GM12878 (cell line): Measurements from ENCODE around the gene PGBD5. TPM values are rescaled to one million over a fixed set of nuclear protein-coding genes. Genes with fewer than 3 reads are reported as not detected.

Source experiments
- ATAC-seq: fragments of 200-7000 bp; cut with Tn5 transposase; 3 replicates; pipeline ENCODE4 v1.9.1; 2020; ENCODE audit warnings: mild to moderate bottlenecking, moderate library complexity
- BruUV-seq: library from RNA; stranded (reverse); fragments of 400-500 nt; replicated peaks from 2 replicates; lab custom pipeline; 2021; lab: Mats Ljungman, UMichigan
- CTCF ChIA-PET: fragments of 300-600 bp; sonication (Branson Sonifier 250); formaldehyde crosslinking; extraction: SDS; loops from one replicate; lab custom pipeline; 2021; ENCODE audit warnings: inconsistent platforms; lab: Yijun Ruan, JAX
- POLR2A ChIA-PET: fragments of 350-600 bp; formaldehyde crosslinking; extraction: SDS; loops from one replicate; lab custom pipeline; 2021; ENCODE audit warnings: inconsistent platforms; lab: Charles Lee
- RAD21 ChIA-PET: fragments of 300-600 bp; sonication (Branson Sonifier 250); formaldehyde crosslinking; loops from one replicate; lab custom pipeline; 2023; ENCODE audit warnings: antibody characterized with exemption; ENCODE audit not compliant: unreplicated experiment; lab: Charles Lee
- SMC1A ChIA-PET: fragments of 300-600 bp; sonication (Branson Sonifier 250); formaldehyde crosslinking; loops from one replicate; lab custom pipeline; 2023; ENCODE audit not compliant: unreplicated experiment, uncharacterized antibody; lab: Charles Lee
- DNase-seq: peaks from one replicate; pipeline ENCODE4 v3.0.0-alpha.2; 2011; ENCODE audit warnings: low read depth, low spot score
- FAIRE-seq: peaks from 3 replicates; lab custom pipeline; 2011; peaks lifted over from hg19 to GRCh38; lab: Jason Lieb, UNC
- H2AFZ ChIP-seq: 2 replicates; pipeline ENCODE4 v1.6.0; 2011; ENCODE audit warnings: low read depth, low read length, control low read depth; ENCODE audit not compliant: control insufficient read depth
- H3K27ac ChIP-seq: 2 replicates; pipeline ENCODE4 v1.5.1; 2011; ENCODE audit warnings: control low read depth; ENCODE audit not compliant: control insufficient read depth, insufficient read depth
- H3K27me3 ChIP-seq, 2 experiments: replicated peaks in 1 of 2; 2 replicates each; pipeline versions ENCODE4 v1.6.0 to v1.6.1; 2011; ENCODE audit warnings: low read length in 1 of 2; ENCODE audit not compliant: control insufficient read depth in 2 of 2, insufficient read depth in 2 of 2
- H3K36me3 ChIP-seq, 2 experiments: 2 replicates each; pipeline ENCODE4 v1.5.1; 2011; ENCODE audit warnings: low read length in 1 of 2; ENCODE audit not compliant: control insufficient read depth in 2 of 2, insufficient read depth in 2 of 2
- H3K4me1 ChIP-seq: 2 replicates; pipeline ENCODE4 v1.6.1; 2011; ENCODE audit warnings: mild to moderate bottlenecking, low read length, moderate library complexity, mixed read lengths; ENCODE audit not compliant: control insufficient read depth, insufficient read depth
- H3K4me2 ChIP-seq: 2 replicates; pipeline ENCODE4 v1.6.0; 2011; ENCODE audit warnings: control low read depth; ENCODE audit not compliant: control insufficient read depth, insufficient read depth
- H3K4me3 ChIP-seq: fragments of 200-600 bp; sonication (generic); 2 replicates; pipeline ENCODE4 v1.5.1; 2016
- H3K79me2 ChIP-seq: 2 replicates; pipeline ENCODE4 v1.6.0; 2011; ENCODE audit warnings: low read length; ENCODE audit not compliant: control insufficient read depth, insufficient read depth
- H3K9ac ChIP-seq: 2 replicates; pipeline ENCODE4 v1.8.0; 2011; ENCODE audit warnings: low read length, control low read depth, mixed read lengths; ENCODE audit not compliant: control insufficient read depth, insufficient read depth
- H3K9me3 ChIP-seq: replicated peaks from 3 replicates; pipeline ENCODE4 v1.5.1; 2011; ENCODE audit warnings: mild to moderate bottlenecking, low read length; ENCODE audit not compliant: control insufficient read depth, insufficient read depth
- H4K20me1 ChIP-seq: 2 replicates; pipeline ENCODE4 v1.6.0; 2011; ENCODE audit not compliant: control insufficient read depth, insufficient read depth
- BACH1 ChIP-seq: fragments of 450-650 bp; IDR thresholded peaks from 2 replicates; pipeline ENCODE4 v1.6.1; 2017; ENCODE audit warnings: mild to moderate bottlenecking, borderline replicate concordance
- FOXK2 ChIP-seq: fragments of 450-650 bp; IDR thresholded peaks from 2 replicates; pipeline ENCODE4 v1.6.1; 2017; ENCODE audit warnings: mild to moderate bottlenecking, moderate library complexity
- HCFC1 ChIP-seq: fragments of 150-350 bp; IDR thresholded peaks from 2 replicates; pipeline ENCODE4 v1.6.1; 2014; ENCODE audit warnings: low read length
- MEF2A ChIP-seq: IDR thresholded peaks from 2 replicates; pipeline ENCODE4 v1.6.1; 2011; ENCODE audit warnings: low read depth, mild to moderate bottlenecking, low read length, moderate library complexity; ENCODE audit not compliant: insufficient read depth
- RAD51 ChIP-seq: fragments of 450-650 bp; IDR thresholded peaks from 2 replicates; pipeline ENCODE4 v1.6.1; 2016; ENCODE audit warnings: moderate library complexity, mild to moderate bottlenecking, inconsistent platforms
- SREBF1 ChIP-seq: IDR thresholded peaks from 2 replicates; pipeline ENCODE4 v1.6.1; 2012; ENCODE audit warnings: mild to moderate bottlenecking, low read length
- STAT1 ChIP-seq: fragments of 450-650 bp; conservative IDR thresholded peaks from 2 replicates; pipeline ENCODE4 v1.6.1; 2014; ENCODE audit warnings: antibody characterized with exemption, mild to moderate bottlenecking
- STAT3 ChIP-seq: IDR thresholded peaks from 2 replicates; pipeline ENCODE4 v1.6.1; 2011; ENCODE audit warnings: low read depth, low read length, improper control_type of control experiment
- TAF1 ChIP-seq: IDR thresholded peaks from 2 replicates; pipeline ENCODE4 v1.6.1; 2011; ENCODE audit warnings: mild to moderate bottlenecking, low read depth, low read length, borderline replicate concordance
- TARDBP ChIP-seq: IDR thresholded peaks from 2 replicates; pipeline ENCODE4 v1.6.1; 2016; ENCODE audit warnings: borderline replicate concordance
- TCF12 ChIP-seq: IDR thresholded peaks from 2 replicates; pipeline ENCODE4 v1.6.1; 2011; ENCODE audit warnings: low read depth, mild to moderate bottlenecking, low read length
- YBX1 ChIP-seq: fragments of 450-650 bp; IDR thresholded peaks from 2 replicates; pipeline ENCODE4 v1.6.1; 2016; ENCODE audit warnings: antibody characterized with exemption
- ZNF384 ChIP-seq: IDR thresholded peaks from 2 replicates; pipeline ENCODE4 v1.6.1; 2012; ENCODE audit warnings: low read depth, mild to moderate bottlenecking, low read length, improper control_type of control experiment, borderline replicate concordance
- WGBS: methylation state at CpG from one replicate; pipeline ENCODE4 v1.1.6; 2016; ENCODE audit warnings: low lambda C conversion rate; ENCODE audit not compliant: insufficient replicate concordance, insufficient coverage; ENCODE audit errors: missing lambda C conversion rate; 5-methylcytosine and 5-hydroxymethylcytosine counted together
- in situ Hi-C: fragments of 300-500 bp; cut with MboI; formaldehyde crosslinking; loops from 9 replicates; pipeline ENCODE4 v1.14.3; 2018; ENCODE audit warnings: mixed read lengths
- intact Hi-C: fragments of 100-400 bp; cut with micrococcal nuclease; formaldehyde crosslinking; loops from one replicate; pipeline ENCODE4 v1.14.2; 2022; ENCODE audit not compliant: unreplicated experiment
- polyA plus RNA-seq, 11 experiments: library from polyadenylated mRNA; depleted of rRNA in 4 of 11; unstranded in 6 of 11; stranded (reverse) in 5 of 11; fragments of >200 nt; fragmentation: Nextera tagmentation in 4 of 11; fragmentation: Illumina TruSeq in 1 of 11; extraction: Ambion mirVana in 4 of 11; extraction: Trizol in 1 of 11; gene quantifications; 1 replicate in 1 of 11; 2 replicates in 10 of 11; pipeline versions ENCODE4 v1.2.1 to v1.2.3, GENCODE V29; 2011 to 2016; ENCODE audit warnings: inconsistent platforms in 2 of 11, missing spikeins in 2 of 11, low read depth in 1 of 11
- total RNA-seq, 4 experiments: library from RNA; depleted of rRNA in 3 of 4; stranded (reverse); fragments of >200 nt in 3 of 4; fragmentation: Illumina TruSeq in 1 of 4; extraction: Trizol in 1 of 4; gene quantifications; 2 replicates each; pipeline versions ENCODE4 v1.2.1 to v1.2.3, GENCODE V29; 2013 to 2021
- TF ChIP-seq, protein P1 (sequence below): fragments of 450-650 bp; IDR thresholded peaks from 2 replicates; pipeline ENCODE4 v1.6.1; 2014; ENCODE audit warnings: mild to moderate bottlenecking
- TF ChIP-seq, protein P2 (sequence below): fragments of 150-350 bp; IDR thresholded peaks from 2 replicates; pipeline ENCODE4 v1.6.1; 2014; ENCODE audit warnings: mild to moderate bottlenecking, low read depth, low read length

Gene PGBD5
- total and polyA plus RNA-seq, 10 of the 15 experiments (the other 5 are each of a cell fraction or from before 2014, with no cell fraction given): 0.03 TPM; not detected in 9

DNA sequence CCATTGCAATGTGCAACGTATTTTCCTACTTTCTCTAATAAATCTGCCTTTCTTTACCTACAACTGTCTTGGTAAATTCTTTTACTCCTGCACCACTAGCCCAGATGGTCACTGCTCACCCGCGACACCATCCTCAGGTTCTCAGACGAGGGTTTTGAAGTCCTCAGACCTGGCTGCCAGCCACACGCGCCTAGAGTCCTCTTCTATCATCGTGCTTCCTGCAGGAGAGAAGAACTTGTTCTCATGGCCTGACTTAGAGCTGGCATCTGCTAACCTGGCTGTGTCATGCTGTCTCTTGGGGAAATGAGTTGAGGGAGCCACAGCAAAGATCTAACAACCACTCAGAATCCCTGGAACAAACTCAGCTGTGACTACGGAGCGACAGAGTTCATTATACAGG lies 30.3 kb upstream of the PGBD5 start:
- in situ Hi-C loops (no loop called here), intact Hi-C loops (no loop called here)
- Histone ChIP-seq H3K27me3 (no peaks in the 10 kb centered on the region; a peak in 1 of 4 replicates), H4K20me1 (no peaks in the 10 kb centered on the region), H3K27ac (no peak overlapping the region), H3K36me3 (no peaks in the 10 kb centered on the region), H3K79me2 (no peaks in the 10 kb centered on the region), H3K4me3 (no peak overlapping the region)
- no TSS peak for BruUV-seq
- SMC1A ChIA-PET: no interaction called here
- no peak for DNase-seq
- WGBS: 36% methylated on average over 9 of the region's 9 CpGs
- POLR2A ChIA-PET: no interaction called here
- no peak for ATAC-seq
- CTCF ChIA-PET: no interaction called here
- RAD21 ChIA-PET: no interaction called here
- TF ChIP-seq TARDBP (no peak), RAD51 (no peak), MEF2A (no peak), TAF1 (no peak), TCF12 (no peak), ZNF384 (no peak), SREBF1 (no peak), FOXK2 (no peak), BACH1 (no peak), STAT1 (no peak), YBX1 (no peak), STAT3 (no peak), HCFC1 (no peak)
- TF ChIP-seq, protein P1, sequence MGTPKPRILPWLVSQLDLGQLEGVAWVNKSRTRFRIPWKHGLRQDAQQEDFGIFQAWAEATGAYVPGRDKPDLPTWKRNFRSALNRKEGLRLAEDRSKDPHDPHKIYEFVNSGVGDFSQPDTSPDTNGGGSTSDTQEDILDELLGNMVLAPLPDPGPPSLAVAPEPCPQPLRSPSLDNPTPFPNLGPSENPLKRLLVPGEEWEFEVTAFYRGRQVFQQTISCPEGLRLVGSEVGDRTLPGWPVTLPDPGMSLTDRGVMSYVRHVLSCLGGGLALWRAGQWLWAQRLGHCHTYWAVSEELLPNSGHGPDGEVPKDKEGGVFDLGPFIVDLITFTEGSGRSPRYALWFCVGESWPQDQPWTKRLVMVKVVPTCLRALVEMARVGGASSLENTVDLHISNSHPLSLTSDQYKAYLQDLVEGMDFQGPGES: no peak
- TF ChIP-seq, protein P2, sequence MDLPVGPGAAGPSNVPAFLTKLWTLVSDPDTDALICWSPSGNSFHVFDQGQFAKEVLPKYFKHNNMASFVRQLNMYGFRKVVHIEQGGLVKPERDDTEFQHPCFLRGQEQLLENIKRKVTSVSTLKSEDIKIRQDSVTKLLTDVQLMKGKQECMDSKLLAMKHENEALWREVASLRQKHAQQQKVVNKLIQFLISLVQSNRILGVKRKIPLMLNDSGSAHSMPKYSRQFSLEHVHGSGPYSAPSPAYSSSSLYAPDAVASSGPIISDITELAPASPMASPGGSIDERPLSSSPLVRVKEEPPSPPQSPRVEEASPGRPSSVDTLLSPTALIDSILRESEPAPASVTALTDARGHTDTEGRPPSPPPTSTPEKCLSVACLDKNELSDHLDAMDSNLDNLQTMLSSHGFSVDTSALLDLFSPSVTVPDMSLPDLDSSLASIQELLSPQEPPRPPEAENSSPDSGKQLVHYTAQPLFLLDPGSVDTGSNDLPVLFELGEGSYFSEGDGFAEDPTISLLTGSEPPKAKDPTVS: no peak
- TF ChIP-seq, all 136 proteins: peak for 0
- H3K9me3 ChIP-seq: no peaks in the 10 kb centered on the region
- H3K9ac ChIP-seq: no peak overlapping the region
- H3K4me2 ChIP-seq: no peak overlapping the region
- no peak for FAIRE-seq
- H3K4me1 ChIP-seq: peaks cover 5% of the 10 kb centered on the region; the same call in 1 of the 2 replicates
- no peak overlapping the region for H2AFZ ChIP-seq
